ENCODE measurements around the gene CILP. TPM values are rescaled to one million over a fixed set of nuclear protein-coding genes. Genes with fewer than 3 reads are reported as not detected.

The CILP gene
- total RNA-seq, 4 donors from 2014 or later = 7.8 to 209 (median 55.5) TPM

GRCh38 chr15:65208647-65209046 is 2.6 kb downstream of the CILP start:
- no peaks in the 10 kb centered on the region for H3K27me3 ChIP-seq
- H3K4me3 ChIP-seq = no peak overlapping the region
- no peak overlapping the region for H3K27ac ChIP-seq
- peaks cover 0 to 48% (median 10%) of the 10 kb centered on the region in 4 donors for H3K4me1 ChIP-seq
- 90 to 97% methylated on average over 2 of the region's 2 CpGs for WGBS, 2 donors
- no peaks in the 10 kb centered on the region for H3K9me3 ChIP-seq
- H3K36me3 ChIP-seq = peaks cover 0 to 6% (median 0%) of the 10 kb centered on the region in 3 donors
- DNase-seq (ENCODE audit: low spot score in 2 of 2) = no peak
- TF ChIP-seq, protein P1, sequence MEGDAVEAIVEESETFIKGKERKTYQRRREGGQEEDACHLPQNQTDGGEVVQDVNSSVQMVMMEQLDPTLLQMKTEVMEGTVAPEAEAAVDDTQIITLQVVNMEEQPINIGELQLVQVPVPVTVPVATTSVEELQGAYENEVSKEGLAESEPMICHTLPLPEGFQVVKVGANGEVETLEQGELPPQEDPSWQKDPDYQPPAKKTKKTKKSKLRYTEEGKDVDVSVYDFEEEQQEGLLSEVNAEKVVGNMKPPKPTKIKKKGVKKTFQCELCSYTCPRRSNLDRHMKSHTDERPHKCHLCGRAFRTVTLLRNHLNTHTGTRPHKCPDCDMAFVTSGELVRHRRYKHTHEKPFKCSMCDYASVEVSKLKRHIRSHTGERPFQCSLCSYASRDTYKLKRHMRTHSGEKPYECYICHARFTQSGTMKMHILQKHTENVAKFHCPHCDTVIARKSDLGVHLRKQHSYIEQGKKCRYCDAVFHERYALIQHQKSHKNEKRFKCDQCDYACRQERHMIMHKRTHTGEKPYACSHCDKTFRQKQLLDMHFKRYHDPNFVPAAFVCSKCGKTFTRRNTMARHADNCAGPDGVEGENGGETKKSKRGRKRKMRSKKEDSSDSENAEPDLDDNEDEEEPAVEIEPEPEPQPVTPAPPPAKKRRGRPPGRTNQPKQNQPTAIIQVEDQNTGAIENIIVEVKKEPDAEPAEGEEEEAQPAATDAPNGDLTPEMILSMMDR (IDR thresholded peaks at IDR 0.05) = no peak
- TF ChIP-seq EP300 (IDR thresholded peaks at IDR 0.05) (no peak), POLR2A (IDR thresholded peaks at IDR 0.05) (no peak)

GRCh38 chr15:65207280-65207840 is 3.9 kb downstream of the CILP start:
- TF ChIP-seq, protein P1 (IDR thresholded peaks at IDR 0.05) = no peak
- Histone ChIP-seq H3K36me3 (peaks cover 0 to 8% (median 0%) of the 10 kb centered on the region in 3 donors), H3K9me3 (no peaks in the 10 kb centered on the region), H3K4me1 (peaks cover 0 to 43% (median 10%) of the 10 kb centered on the region in 4 donors), H3K4me3 (no peak overlapping the region), H3K27ac (no peak overlapping the region), H3K27me3 (no peaks in the 10 kb centered on the region)
- no peak for DNase-seq (ENCODE audit: low spot score in 2 of 2)
- WGBS, 2 donors = 68 to 69% methylated on average over 6 of the region's 6 CpGs

- TF ChIP-seq EP300 (IDR thresholded peaks at IDR 0.05) = no peak
- no peak for TF ChIP-seq POLR2A (IDR thresholded peaks at IDR 0.05)
- TF ChIP-seq, protein P1 (IDR thresholded peaks at IDR 0.05) = no peak
- Histone ChIP-seq H3K9me3 (no peaks in the 10 kb centered on the region), H3K4me3 (no peak overlapping the region), H3K4me1 (peaks cover 0 to 37% (median 7%) of the 10 kb centered on the region in 4 donors), H3K27ac (no peak overlapping the region), H3K36me3 (peaks cover 0 to 12% (median 0%) of the 10 kb centered on the region in 3 donors), H3K27me3 (no peaks in the 10 kb centered on the region)
- WGBS, 2 donors = 92 to 95% methylated on average over 18 to 20 of the region's 20 CpGs
- DNase-seq (ENCODE audit: low spot score in 2 of 2) = no peak
Measured at GRCh38 chr15:65206750-65207149, 4.5 kb downstream of the CILP start.

DNA sequence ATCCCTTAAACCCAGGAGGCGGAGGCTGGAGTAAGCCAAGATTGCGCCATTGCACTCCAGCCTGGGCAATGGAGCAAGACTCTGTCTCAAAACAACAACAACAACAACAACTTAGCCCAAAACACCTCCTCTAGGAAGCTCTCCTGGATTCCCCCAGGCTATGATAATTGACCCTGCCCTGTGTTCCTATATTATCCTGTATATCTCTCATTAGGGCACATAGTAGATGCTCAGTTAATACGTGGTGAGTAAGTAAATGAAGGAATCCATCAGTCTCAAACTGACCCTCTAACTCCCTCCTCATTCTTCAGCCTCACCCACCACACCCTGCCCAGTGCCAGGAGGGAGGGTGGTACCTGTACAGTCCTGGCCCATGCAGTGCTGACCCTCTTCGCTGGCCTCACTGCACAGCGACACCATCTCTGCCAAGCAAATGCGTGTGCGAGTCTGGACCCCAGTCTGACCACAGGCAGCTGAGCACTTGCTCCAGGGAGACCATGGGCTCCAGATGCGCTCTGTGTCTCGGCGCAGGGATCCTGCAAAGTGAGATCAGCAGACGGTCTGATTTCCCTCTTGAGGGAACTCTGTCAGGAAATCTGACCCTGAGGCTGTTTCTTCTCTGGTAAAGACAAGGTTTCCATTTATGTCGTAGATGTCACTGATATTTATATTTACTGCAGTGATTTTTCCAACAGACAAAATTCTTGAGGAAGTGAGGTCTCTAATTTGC is 6.2 kb downstream of the CILP start:
- peaks cover 0 to 13% (median 0%) of the 10 kb centered on the region in 3 donors for H3K36me3 ChIP-seq
- DNase-seq (ENCODE audit: low spot score in 2 of 2) = no peak
- H3K9me3 ChIP-seq = no peaks in the 10 kb centered on the region
- no peak overlapping the region for H3K27ac ChIP-seq
- peaks cover 0 to 20% (median 0%) of the 10 kb centered on the region in 4 donors for H3K4me1 ChIP-seq
- H3K27me3 ChIP-seq = no peaks in the 10 kb centered on the region
- WGBS, 2 donors = 82 to 83% methylated on average over 12 of the region's 12 CpGs
- no peak overlapping the region for H3K4me3 ChIP-seq
- no peak for TF ChIP-seq EP300 (IDR thresholded peaks at IDR 0.05)
- TF ChIP-seq, protein P1 (IDR thresholded peaks at IDR 0.05) = no peak

- DNase-seq (ENCODE audit: low spot score in 2 of 2) = no peak
- Histone ChIP-seq H3K27ac (no peak overlapping the region), H3K27me3 (no peaks in the 10 kb centered on the region), H3K4me3 (no peak overlapping the region), H3K4me1 (peaks cover 0 to 13% (median 0%) of the 10 kb centered on the region in 4 donors), H3K9me3 (no peaks in the 10 kb centered on the region), H3K36me3 (peaks cover 0 to 13% (median 0%) of the 10 kb centered on the region in 3 donors)
- TF ChIP-seq POLR2A (IDR thresholded peaks at IDR 0.05) (no peak), EP300 (IDR thresholded peaks at IDR 0.05) (no peak)
- TF ChIP-seq, protein P1 (IDR thresholded peaks at IDR 0.05) = no peak
- WGBS, 2 donors = 93 to 95% methylated on average over 4 to 6 of the region's 6 CpGs
Measured at GRCh38 chr15:65204236-65204930, 6.9 kb downstream of the CILP start.

Data from tibial nerve (tissue), 4 donors.